GM19372 (cell line): Measurements from ENCODE around the gene LMCD1.

ENCODE experiments used
- ATAC-seq: cut with Tn5 transposase; IDR thresholded peaks from one replicate; pipeline ENCODE4 v1.9.1; 2021; ENCODE audit warnings: mild to moderate bottlenecking, low read depth, moderate library complexity; ENCODE audit not compliant: unreplicated experiment

Gene LMCD1

DNA sequence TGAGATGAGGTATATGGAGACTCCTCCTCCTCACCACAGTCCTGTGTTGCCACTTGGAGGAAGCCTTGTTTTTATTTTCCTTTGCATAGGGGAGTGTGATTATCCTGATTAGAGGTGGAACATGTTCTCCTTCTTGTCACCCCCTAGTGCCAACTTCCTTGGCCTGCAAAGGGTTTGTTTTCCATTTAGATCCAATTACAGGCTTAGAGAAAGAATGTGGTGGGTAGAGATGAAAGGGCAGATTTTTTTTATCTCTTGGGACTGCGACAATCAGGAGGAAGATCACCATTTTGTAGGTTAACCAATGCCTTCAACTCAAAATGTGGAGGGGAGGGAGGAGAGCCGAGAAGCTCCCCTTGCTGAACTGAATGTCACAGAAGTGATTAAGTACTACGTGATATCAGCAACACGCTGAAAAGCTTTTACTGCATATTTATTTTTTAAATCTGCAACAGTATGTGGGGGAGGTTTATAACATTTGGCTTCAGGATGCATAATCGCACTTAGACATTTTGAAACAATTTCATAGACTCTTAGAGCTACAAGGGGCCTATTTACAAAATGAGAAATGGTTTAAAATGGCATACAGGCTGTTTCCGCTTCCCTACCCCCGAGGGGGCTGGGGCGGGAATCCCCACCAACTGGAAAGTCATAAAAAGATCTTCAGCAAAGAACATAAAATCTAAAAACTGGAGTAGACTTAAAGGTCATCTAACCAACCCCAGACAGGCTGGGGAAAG, 2.4 kb downstream of the LMCD1 start:
- ATAC-seq: no peak

DNA sequence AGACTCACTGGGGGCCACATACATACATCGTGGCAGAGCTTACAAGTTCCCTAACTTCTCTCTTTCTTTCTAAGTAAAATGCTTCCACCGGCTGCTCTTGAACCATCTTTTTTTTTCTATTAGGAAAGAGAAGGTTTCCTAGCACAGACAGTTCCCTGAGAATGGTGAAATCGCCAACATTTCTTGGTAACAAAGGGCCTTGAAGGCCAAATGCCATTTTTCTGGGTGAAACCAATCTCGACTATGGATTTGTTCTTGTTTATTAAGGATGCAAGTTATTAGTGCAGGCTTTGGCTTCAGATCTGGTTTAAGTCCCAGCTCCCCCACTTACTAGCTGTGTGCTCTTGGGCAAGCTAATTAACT, 3.0 kb downstream of the LMCD1 start:
- no peak for ATAC-seq

GRCh38 chr3:8505621-8506020, 4.0 kb downstream of the LMCD1 start:
- no peak for ATAC-seq

DNA sequence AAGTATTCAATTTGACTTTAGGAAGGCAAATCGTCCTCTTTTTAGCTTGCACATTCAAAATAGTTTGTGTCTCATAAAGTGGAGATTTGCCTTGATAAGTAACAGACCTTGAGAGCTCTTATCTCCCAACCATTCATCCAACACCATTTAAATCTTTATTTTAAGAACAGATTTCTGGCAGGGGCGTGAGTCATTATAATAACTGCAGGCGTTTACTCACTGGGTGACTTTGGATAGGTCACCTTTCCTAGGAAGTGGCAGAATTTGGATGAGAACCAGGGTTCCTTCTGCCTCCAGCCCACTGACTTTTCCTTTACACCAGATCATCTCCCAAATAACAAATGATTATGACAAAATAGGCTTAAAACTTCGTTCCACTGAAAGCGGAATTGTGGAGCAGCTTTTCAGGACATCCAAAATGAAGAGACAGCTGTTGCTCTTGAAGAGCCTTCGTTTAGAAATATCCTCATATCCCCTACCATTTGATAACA, 5.0 kb downstream of the LMCD1 start:
- no peak for ATAC-seq

GRCh38 chr3:8507496-8507895, 5.9 kb downstream of the LMCD1 start:
- ATAC-seq: no peak

DNA sequence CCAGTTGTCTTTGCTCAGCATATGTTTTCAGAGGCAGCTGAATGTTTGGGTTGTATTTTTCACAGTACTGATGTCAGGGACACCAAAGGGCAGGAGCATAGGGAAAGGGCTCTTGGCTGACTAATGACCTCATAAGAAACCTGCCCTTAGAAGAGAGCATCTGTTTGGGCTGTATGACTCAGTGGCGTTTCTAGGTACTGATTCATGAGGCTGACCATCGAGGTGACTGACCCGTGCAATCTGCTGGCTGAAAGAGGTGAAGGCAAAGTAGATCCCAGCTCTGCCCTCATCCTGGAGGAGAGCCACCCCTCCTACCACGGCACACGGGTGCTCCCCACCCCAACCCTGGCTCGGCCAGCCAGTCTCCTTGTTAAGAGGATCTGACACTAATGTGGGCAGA, 8.3 kb downstream of the LMCD1 start:
- ATAC-seq: no peak

DNA sequence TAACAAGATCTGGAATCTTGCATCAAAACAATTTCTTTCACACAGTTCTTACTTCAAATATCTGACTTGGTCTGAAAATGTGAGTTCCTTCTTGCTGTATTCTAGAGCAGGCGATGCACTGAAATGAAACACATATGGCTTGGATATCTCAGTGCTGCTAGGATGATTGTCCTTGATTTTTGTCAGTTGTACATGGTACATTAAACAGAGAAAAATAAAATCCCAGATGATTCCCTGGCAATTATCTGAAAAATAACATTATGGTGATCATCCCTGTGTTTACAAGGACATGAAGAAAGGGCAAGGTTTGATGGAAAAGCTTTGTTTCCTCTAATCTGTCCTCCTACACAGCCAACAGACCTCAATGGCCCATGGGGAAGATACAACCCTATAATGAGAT, 10.6 kb downstream of the LMCD1 start:
- ATAC-seq: no peak

DNA sequence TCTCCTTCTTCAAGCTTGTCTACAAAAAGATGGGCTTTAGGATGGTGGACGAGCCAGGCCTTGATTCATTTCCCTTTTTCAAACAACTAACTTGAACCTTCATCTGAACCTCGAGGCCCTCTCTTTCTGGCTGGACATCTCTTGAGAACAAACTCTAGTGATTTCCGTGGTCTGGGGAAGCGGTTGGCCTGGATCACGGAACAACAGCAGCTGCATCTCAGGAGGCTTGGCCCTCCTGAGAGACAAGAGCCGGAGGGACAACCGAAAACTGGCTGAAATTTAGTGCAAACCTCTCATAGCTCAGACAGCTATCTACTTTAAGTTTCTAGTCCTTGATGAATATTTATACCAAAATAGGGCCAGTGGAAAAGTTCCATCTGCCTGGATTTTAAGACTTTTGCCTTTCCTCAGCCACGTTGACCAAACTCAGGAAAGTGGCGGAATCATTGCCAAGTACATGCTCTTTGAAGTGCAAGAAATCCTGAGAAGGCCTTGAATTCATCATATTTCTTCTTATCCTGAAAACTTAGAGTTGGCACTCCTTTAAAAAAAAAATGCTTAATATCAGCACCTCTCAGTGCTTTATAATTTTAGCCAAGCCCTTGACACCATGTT, 14.5 kb downstream of the LMCD1 start:
- no peak for ATAC-seq

- ATAC-seq: no peak
Measured at GRCh38 chr3:8516783-8517182, 15.2 kb downstream of the LMCD1 start.

GRCh38 chr3:8517487-8517886, 15.9 kb downstream of the LMCD1 start:
- no peak for ATAC-seq

- ATAC-seq: no peak
Measured at GRCh38 chr3:8518138-8518537, 16.5 kb downstream of the LMCD1 start.

GRCh38 chr3:8519156-8519555, 17.5 kb downstream of the LMCD1 start:
- ATAC-seq: no peak

GRCh38 chr3:8519774-8520448, 18.3 kb downstream of the LMCD1 start:
- ATAC-seq: no peak

GRCh38 chr3:8520816-8521403, 19.3 kb downstream of the LMCD1 start:
- ATAC-seq: no peak

DNA sequence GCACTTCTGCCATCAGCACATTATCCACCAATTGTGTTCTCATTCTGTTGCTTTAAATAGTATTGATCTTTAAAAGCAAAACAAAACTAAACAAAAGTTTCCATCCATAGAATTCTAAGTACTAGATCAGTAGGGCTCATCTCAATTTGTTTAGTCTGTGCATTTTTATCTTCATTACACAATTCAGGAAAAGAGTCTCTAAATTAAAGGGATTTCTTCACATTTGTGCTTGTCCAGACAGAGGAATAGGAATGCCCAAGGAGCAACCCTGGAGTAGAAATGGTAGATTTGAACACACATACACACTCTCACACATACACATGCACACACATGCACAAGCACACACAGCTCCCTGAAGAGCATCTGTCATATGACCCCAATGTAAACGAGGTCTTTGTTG, 21.4 kb downstream of the LMCD1 start:
- no peak for ATAC-seq

DNA sequence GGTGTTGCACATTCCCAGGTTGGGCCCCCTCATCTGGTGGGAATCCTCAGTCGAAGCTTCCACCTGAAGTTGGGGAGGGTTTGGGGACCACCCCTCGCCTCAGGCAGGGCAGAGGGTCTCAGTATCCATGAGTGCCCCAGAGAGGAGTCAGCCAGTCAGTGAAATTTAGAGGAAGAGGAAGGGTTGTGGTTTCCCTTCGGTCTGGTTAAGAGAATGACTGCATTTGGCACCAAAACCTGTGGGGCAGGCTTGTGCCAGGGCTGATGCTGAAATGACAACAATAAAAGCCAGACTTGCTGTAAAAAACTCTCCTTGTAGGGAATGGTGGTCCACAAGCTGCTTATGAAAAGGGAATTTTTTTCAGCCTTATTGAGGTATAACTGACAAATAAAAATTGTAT, 22.6 kb downstream of the LMCD1 start:
- ATAC-seq: no peak

DNA sequence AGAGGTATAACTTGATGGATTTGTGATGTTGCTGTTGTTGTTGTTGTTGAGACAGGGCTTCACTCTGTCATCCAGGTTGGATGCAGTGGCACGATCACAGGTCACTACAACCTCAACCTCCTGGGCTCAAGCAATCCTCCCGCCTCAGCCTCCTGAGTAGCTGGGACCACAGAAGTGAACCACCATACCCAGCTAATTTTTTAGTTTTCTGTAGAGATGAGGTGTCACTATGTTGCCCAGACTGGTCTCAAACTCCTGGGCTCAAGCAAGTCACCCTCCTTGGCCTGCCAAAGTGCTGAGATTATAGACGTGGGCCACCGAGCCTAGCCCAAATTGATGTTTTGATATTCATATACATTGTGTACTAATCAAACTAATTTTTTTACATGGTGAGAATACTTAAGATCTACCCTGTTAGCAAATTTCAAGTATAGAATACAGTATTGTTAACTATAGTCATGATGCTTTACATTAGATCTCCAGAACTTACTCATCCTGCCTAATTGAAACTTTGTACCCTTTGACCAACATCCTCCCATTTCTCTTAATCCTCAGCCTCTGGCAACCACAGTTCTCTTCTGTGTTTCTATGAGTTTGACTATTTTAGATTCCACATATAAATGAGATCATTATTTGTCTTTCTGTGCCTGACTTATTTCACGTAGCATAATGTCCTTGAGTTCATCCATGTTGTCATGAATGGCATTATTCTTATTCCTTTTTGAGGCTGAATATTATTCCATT, 23.2 kb downstream of the LMCD1 start:
- ATAC-seq: no peak

GRCh38 chr3:8525893-8526292, 24.3 kb downstream of the LMCD1 start:
- ATAC-seq: no peak

DNA sequence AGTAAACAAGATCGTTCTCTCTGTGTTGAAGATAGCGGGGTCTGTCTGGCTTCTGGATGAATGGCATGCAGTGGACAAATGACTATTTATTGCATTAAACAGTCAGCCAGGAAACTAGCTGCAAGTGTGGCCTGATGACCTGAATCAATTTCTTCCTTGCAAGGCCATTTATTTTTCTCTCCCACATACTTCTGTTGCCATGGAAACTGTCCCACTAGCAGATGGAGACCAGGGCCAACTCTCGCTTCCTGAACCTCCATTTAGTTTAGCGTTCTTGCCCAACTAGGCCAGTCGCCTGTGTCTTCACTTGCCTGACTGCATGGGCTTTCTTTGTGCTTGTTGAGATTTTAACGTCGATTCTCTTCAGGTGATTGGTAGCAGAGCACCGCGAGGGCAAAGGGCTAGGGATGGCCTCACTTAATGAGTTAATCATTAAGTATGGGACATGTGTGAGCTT, 27.6 kb downstream of the LMCD1 start:
- no peak for ATAC-seq

- ATAC-seq: no peak
Measured at GRCh38 chr3:8529738-8530525, 28.3 kb downstream of the LMCD1 start.
